Measurements from ENCODE around the gene PPP1R11. TPM values are rescaled to one million over a fixed set of nuclear protein-coding genes. Genes with fewer than 3 reads are reported as not detected.
"Not testable (repeated sequence)": the region's sequence is repeated elsewhere in the genome, so short reads cannot be mapped to it uniquely, and the experiment has no call there.

PPP1R11 gene
- polyA plus RNA-seq, 1 experiment = 53.5 TPM

DNA sequence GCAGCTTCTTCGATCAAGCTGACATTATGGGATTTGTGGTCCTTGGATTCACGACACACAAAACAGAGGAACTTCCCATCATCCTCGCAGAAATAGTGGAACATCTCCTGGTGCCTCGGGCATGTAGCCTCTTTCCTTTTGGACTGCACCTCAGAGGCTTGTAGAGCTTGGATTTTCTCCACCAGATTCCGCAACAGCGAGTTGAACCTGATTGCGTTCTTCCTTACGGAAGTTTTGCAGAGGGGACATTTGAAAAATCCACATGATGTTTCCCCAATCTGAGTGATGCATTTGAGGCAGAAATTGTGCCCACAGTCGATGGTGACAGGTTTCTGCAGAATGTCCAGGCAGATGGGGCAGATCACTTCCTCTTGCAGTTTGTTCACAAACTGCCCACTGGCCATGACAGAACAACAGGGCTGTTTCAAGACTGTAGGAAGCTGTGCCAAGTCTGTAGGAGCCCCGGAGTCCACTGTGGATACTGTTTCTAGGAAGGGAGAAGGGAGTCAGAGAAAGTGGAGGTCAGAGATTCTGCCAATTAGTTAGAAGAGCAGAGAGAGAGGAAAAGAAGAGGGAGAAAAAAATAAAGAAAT is 45.5 kb downstream of the PPP1R11 start:
- DNase-seq (ENCODE audit: low read depth, low spot score) = no peak
- POLR2A ChIA-PET = no interaction called here
- no peak overlapping the region for H3K27ac ChIP-seq (ENCODE audit: low read depth, low read length)
- no peaks in the 10 kb centered on the region for H3K9me3 ChIP-seq (ENCODE audit: control insufficient read depth, insufficient read depth, low read length)
- TF ChIP-seq, protein P1, sequence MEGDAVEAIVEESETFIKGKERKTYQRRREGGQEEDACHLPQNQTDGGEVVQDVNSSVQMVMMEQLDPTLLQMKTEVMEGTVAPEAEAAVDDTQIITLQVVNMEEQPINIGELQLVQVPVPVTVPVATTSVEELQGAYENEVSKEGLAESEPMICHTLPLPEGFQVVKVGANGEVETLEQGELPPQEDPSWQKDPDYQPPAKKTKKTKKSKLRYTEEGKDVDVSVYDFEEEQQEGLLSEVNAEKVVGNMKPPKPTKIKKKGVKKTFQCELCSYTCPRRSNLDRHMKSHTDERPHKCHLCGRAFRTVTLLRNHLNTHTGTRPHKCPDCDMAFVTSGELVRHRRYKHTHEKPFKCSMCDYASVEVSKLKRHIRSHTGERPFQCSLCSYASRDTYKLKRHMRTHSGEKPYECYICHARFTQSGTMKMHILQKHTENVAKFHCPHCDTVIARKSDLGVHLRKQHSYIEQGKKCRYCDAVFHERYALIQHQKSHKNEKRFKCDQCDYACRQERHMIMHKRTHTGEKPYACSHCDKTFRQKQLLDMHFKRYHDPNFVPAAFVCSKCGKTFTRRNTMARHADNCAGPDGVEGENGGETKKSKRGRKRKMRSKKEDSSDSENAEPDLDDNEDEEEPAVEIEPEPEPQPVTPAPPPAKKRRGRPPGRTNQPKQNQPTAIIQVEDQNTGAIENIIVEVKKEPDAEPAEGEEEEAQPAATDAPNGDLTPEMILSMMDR (IDR thresholded peaks at IDR 0.05; ENCODE audit: low read depth, low read length) = no peak
- no peak overlapping the region for H3K4me3 ChIP-seq (ENCODE audit: low read depth, low read length)
- CTCF ChIA-PET = interaction anchor here (0.7 to 4.6 kb wide), 4 partner anchors 9 to 19 kb away, joined by 3 to 27 read pairs (median 5); no protein-coding TSS in a partner anchor
- H3K27me3 ChIP-seq (ENCODE audit: control insufficient read depth, insufficient read depth, low read length) = peaks cover 26% of the 10 kb centered on the region

DNA sequence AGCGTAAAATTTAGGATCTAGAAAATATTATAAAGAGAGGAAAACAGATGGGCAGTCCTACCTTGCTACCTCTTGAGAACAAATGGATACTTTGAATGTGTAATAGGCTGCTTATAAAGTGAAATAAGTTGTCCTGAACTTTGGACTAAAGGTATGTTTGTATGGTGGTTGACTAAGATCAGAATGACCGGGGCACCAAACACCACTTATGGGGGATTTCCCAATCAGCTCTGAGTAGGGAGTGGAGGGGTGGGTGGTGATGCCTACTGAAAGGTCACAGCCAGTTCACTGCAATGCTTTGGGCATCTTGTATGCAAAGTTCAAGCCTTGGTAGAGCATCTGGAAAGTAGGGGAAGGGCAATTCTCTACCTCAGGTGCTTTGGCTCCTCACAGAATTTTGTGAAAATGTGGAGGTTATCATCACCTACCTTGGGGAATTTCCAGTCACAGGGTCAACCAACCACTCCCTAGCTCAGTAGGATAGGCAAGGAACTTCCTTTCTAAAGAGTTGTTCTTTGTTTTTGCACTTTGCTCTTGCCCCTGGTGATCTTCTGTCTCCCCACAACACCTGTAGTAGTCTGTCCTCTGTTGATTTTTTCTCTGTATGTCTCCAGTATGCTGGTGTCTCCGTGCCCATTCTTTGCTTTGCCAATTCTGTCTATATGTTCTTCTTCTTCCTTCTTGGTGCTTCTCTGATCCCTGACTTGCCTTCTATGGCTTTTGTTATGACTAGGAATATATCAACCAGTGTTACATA is 46.2 kb downstream of the PPP1R11 start, which contains the start of gene TRIM31:
TSS of gene TRIM31 (minus strand) at position 88 of the 757 bp plus-strand sequence. CDS start 285 bp downstream, outside the sequence.
- Histone ChIP-seq H3K9me3 (ENCODE audit: control insufficient read depth, insufficient read depth, low read length) (no peaks in the 10 kb centered on the region), H3K27me3 (ENCODE audit: control insufficient read depth, insufficient read depth, low read length) (peaks cover 26% of the 10 kb centered on the region), H3K4me3 (ENCODE audit: low read depth, low read length) (no peak within 1 kb of the TSS), H3K27ac (ENCODE audit: low read depth, low read length) (no peak within 1 kb of the TSS)
- no peak for DNase-seq (ENCODE audit: low read depth, low spot score)
- CTCF ChIA-PET = interaction anchor here (4.6 kb wide), 1 partner anchor 18 kb away, joined by 27 read pairs; no protein-coding TSS in a partner anchor
- POLR2A ChIA-PET = no interaction called here
- TF ChIP-seq, protein P1 (IDR thresholded peaks at IDR 0.05; ENCODE audit: low read depth, low read length) = no peak

DNA sequence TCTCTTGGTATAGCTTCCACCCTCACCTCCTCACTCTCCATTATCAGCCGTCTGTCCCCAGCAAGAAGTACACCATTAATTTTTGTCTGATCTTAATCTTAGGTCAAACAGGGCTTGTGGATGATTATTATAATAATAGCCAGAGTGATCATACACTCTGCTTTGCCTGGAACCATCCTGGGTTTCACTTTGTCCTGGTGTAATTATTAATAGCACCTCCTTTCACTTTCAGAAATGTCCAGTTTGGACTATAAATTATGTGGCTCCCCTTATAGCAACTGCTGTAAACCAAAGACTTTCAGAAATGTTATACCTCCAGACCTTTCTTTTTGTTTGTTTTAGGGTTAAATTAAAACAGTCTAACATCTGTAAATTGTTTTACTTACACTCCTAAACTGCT is 46.8 kb downstream of the PPP1R11 start:
- ChIA-PET CTCF (interaction anchor here (4.6 kb wide), 1 partner anchor 17 kb away, joined by 27 read pairs; no protein-coding TSS in a partner anchor), POLR2A (no interaction called here)
- peaks cover 26% of the 10 kb centered on the region for H3K27me3 ChIP-seq (ENCODE audit: control insufficient read depth, insufficient read depth, low read length)

DNA sequence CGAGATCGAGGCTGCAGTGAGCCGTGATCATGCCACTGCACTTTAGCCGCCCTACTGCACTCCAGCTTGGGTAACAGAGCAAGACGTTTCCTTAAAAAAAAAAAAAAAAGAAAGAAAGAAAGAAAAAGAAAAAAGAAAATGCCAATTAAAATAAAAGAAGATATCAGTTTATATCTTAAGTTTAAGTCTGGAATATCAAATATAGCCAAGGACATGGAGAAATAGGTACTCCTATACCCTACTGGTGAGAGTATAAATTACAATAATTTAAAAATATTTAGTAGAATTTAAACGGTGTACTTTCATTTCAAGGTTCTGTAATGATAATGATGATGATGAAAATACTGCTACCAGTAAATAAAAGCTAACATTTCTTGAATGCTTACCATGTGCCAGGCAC is 49.7 kb downstream of the PPP1R11 start:
- ChIA-PET CTCF (interaction anchor here (0.5 to 4.6 kb wide), 3 partner anchors 13 to 484 kb away, joined by 3 to 27 read pairs (median 5); partner anchors contain the start of gene GABBR1), POLR2A (no interaction called here)

More for the DNA sequence above, 46.8 kb downstream of the PPP1R11 start:
- TF ChIP-seq, protein P1 (IDR thresholded peaks at IDR 0.05; ENCODE audit: low read depth, low read length) = no peak
- no peak for DNase-seq (ENCODE audit: low read depth, low spot score)
- H3K9me3 ChIP-seq (ENCODE audit: control insufficient read depth, insufficient read depth, low read length) = no peaks in the 10 kb centered on the region
- no peak overlapping the region for H3K27ac ChIP-seq (ENCODE audit: low read depth, low read length)
- H3K4me3 ChIP-seq (ENCODE audit: low read depth, low read length) = no peak overlapping the region

DNA sequence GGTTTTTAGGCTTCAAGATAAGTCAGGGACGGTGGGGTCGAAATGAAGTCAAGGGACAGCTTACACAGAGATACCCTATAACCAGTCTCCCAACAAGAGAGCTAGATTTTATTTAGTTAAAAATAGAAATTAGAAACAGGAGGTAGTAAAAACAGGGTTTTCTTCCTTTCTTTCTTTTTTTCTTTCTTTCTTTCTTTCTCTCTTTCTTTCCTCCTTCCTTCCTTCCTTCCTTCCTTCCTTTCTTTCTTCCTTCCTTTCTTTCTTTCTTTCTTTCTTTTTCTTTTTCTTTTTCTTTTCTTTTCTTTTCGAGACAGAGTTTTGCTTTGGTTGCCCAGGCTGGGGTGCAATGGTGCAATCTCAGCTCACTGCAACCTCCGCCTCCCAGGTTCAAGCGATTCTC is 51.7 kb downstream of the PPP1R11 start:
- CTCF ChIA-PET = interaction anchor here (0.5 to 2.8 kb wide), 4 partner anchors 10 to 15 kb away, joined by 3 to 16 read pairs (median 6); no protein-coding TSS in a partner anchor
- H3K27me3 ChIP-seq (ENCODE audit: control insufficient read depth, insufficient read depth, low read length); H3K27ac ChIP-seq (ENCODE audit: low read depth, low read length); H3K9me3 ChIP-seq (ENCODE audit: control insufficient read depth, insufficient read depth, low read length); DNase-seq (ENCODE audit: low read depth, low spot score); POLR2A ChIA-PET; H3K4me3 ChIP-seq (ENCODE audit: low read depth, low read length): not testable (repeated sequence)

More for the DNA sequence above, 49.7 kb downstream of the PPP1R11 start:
- no peak overlapping the region for H3K27ac ChIP-seq (ENCODE audit: low read depth, low read length)
- peaks cover 12% of the 10 kb centered on the region for H3K27me3 ChIP-seq (ENCODE audit: control insufficient read depth, insufficient read depth, low read length)
- no peak for DNase-seq (ENCODE audit: low read depth, low spot score)
- no peaks in the 10 kb centered on the region for H3K9me3 ChIP-seq (ENCODE audit: control insufficient read depth, insufficient read depth, low read length)
- H3K4me3 ChIP-seq (ENCODE audit: low read depth, low read length) = no peak overlapping the region
- TF ChIP-seq, protein P1 (IDR thresholded peaks at IDR 0.05; ENCODE audit: low read depth, low read length) = peak; percentile 14; the same call in 1 of the 2 replicates

Small RNA genes within 50 kb of the gene (small RNA-seq; reads per million reads assigned to genes)
- gene RF02218 (ENCODE audit: insufficient read length, low read depth) (not detected), gene RF02219 (ENCODE audit: insufficient read length, low read depth) (not detected), gene RF02220 (ENCODE audit: insufficient read length, low read depth) (not detected)

Other genes starting within 250 kb of the PPP1R11 start
- not detected in 2 replicates for gene HLA-G, start 239.4 kb upstream of the PPP1R11 start, polyA plus RNA-seq (2011; rRNA removed)
- 368 and 445 TPM in 2 replicates for gene HLA-A, start 124.7 kb upstream of the PPP1R11 start, polyA plus RNA-seq (2011; rRNA removed)
- 25.0 and 25.1 TPM in 2 replicates for gene POLR1H, start 5.9 kb upstream of the PPP1R11 start, polyA plus RNA-seq (2011; rRNA removed)
- gene RNF39, start 8.6 kb downstream of the PPP1R11 start, polyA plus RNA-seq (2011; rRNA removed) = not detected in 2 replicates
- gene TRIM31, start 45.9 kb downstream of the PPP1R11 start, polyA plus RNA-seq (2011; rRNA removed) = not detected in 2 replicates
- gene TRIM40, start 68.9 kb downstream of the PPP1R11 start, polyA plus RNA-seq (2011; rRNA removed) = not detected in 2 replicates
- not detected in 2 replicates for gene TRIM10, start 94.0 kb downstream of the PPP1R11 start, polyA plus RNA-seq (2011; rRNA removed)
- not detected in 2 replicates for gene TRIM15, start 96.3 kb downstream of the PPP1R11 start, polyA plus RNA-seq (2011; rRNA removed)
- 22.7 and 24.4 TPM in 2 replicates for gene TRIM26, start 146.2 kb downstream of the PPP1R11 start, polyA plus RNA-seq (2011; rRNA removed)